ENCODE results near the gene POLR3A. TPM values are rescaled to one million over a fixed set of nuclear protein-coding genes. Genes with fewer than 3 reads are reported as not detected.
A peak's percentile ranks its signal among the peaks of the same experiment; 100 is the strongest.

Gene POLR3A
- polyA plus RNA-seq, 1 donor (not counting 4 experiments of a cell fraction or from before 2014, with no cell fraction given): 15.5 TPM

GRCh38 chr10:78038105-78038504 is 8.8 kb upstream of the POLR3A start:
- TF ChIP-seq EZH2 (IDR thresholded peaks at IDR 0.05; ENCODE audit: low read length) (no peak), CTCF (optimal IDR thresholded peaks at IDR 0.05 in 1 of 3, IDR thresholded peaks at IDR 0.05 in 1 of 3, conservative IDR thresholded peaks at IDR 0.05 in 1 of 3; ENCODE audit: extremely low read depth in 1 of 3, insufficient read depth in 2 of 3, low read length in 3 of 3) (no peak)
- no peak overlapping the region for H3K27ac ChIP-seq (ENCODE audit: control insufficient read depth, insufficient read depth, low read length)
- peak overlapping the region; percentile 38 for H3K9ac ChIP-seq (ENCODE audit: control insufficient read depth, extremely low read depth, insufficient read depth, low read length)
- FAIRE-seq (no peak), DNase-seq (ENCODE audit: low read depth, low spot score) (no peak)
- peaks cover 43% of the 10 kb centered on the region for H3K4me1 ChIP-seq (ENCODE audit: control insufficient read depth, extremely low read depth, insufficient read depth, low read length)
- no peak overlapping the region for H2AFZ ChIP-seq (ENCODE audit: control insufficient read depth, low read length)
- H3K79me2 ChIP-seq (ENCODE audit: control insufficient read depth, insufficient read depth, low read length): peaks cover 76% of the 10 kb centered on the region
- H3K27me3 ChIP-seq (ENCODE audit: control insufficient read depth, extremely low read depth, insufficient read depth, low read length): no peaks in the 10 kb centered on the region
- H4K20me1 ChIP-seq (ENCODE audit: control insufficient read depth, extremely low read depth, insufficient read depth, low read length): peaks cover 70% of the 10 kb centered on the region
- peak overlapping the region in 2 of 3 experiments; percentile 12 to 31 for H3K4me3 ChIP-seq (ENCODE audit: control insufficient read depth in 2 of 3, extremely low read depth in 1 of 3, insufficient read depth in 2 of 3, low read depth in 1 of 3, low read length in 3 of 3)
- dilution Hi-C loops (cut with MboI; ENCODE audit: extremely low pct_ligation_motif_present, low sequenced_read_pairs): no loop called here
- peak overlapping the region; percentile 9 for H3K4me2 ChIP-seq (ENCODE audit: control insufficient read depth, extremely low read depth, insufficient read depth, low read depth, low read length)
- H3K9me3 ChIP-seq (ENCODE audit: control insufficient read depth, low read depth, low read length): no peaks in the 10 kb centered on the region
- H3K9me1 ChIP-seq (ENCODE audit: control insufficient read depth, extremely low read depth, insufficient read depth, low read length): peaks cover 15% of the 10 kb centered on the region
- peaks cover 49 to 78% of the 10 kb centered on the region in 2 experiments for H3K36me3 ChIP-seq (ENCODE audit: control insufficient read depth in 2 of 2, extremely low read depth in 1 of 2, insufficient read depth in 2 of 2, low read length in 2 of 2)

DNA sequence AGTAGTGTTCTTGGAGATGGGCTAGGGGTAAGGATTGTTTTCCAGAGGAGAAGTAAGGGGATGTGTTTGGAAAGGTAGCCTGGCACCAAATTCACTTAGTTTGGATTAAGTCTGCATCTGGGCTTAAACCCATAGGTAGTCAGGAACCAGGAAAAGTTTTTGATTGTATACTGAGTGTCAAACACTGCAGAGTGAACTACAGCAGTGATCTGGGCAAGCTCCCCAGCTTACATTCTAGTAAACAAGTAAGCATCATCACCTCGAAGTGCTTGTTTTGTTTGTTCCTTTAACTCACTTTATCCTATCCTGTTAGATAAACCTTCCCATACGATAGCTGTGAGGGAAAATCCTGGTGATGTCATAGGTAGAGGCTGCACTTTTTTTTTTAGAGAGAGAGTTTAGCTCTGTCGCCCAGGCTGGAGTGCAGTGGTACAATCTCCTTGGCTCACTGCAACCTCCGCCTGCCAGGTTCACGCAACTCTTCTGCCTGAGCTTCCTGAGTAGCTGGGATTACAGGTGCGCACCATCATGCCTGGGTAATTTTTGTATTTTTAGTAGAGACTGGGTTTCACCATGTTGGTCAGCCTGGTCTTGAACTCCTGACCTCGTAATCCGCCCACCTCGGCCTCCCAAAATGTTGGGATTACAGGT is 6.7 kb upstream of the POLR3A start:
- Histone ChIP-seq H3K79me2 (ENCODE audit: control insufficient read depth, insufficient read depth, low read length) (peaks cover 72% of the 10 kb centered on the region), H3K4me3 (ENCODE audit: control insufficient read depth in 2 of 3, extremely low read depth in 1 of 3, insufficient read depth in 2 of 3, low read depth in 1 of 3, low read length in 3 of 3) (peak overlapping the region; percentile 4 to 99 (median 97)), H3K27ac (ENCODE audit: control insufficient read depth, insufficient read depth, low read length) (peak overlapping the region; percentile 11), H2AFZ (ENCODE audit: control insufficient read depth, low read length) (no peak overlapping the region), H3K27me3 (ENCODE audit: control insufficient read depth, extremely low read depth, insufficient read depth, low read length) (no peaks in the 10 kb centered on the region), H3K4me2 (ENCODE audit: control insufficient read depth, extremely low read depth, insufficient read depth, low read depth, low read length) (peak overlapping the region; percentile 88), H3K36me3 (ENCODE audit: control insufficient read depth in 2 of 2, extremely low read depth in 1 of 2, insufficient read depth in 2 of 2, low read length in 2 of 2) (peaks cover 35 to 59% of the 10 kb centered on the region in 2 experiments), H3K4me1 (ENCODE audit: control insufficient read depth, extremely low read depth, insufficient read depth, low read length) (peaks cover 43% of the 10 kb centered on the region), H4K20me1 (ENCODE audit: control insufficient read depth, extremely low read depth, insufficient read depth, low read length) (peaks cover 55% of the 10 kb centered on the region), H3K9ac (ENCODE audit: control insufficient read depth, extremely low read depth, insufficient read depth, low read length) (peak overlapping the region; percentile 96), H3K9me3 (ENCODE audit: control insufficient read depth, low read depth, low read length) (no peaks in the 10 kb centered on the region), H3K9me1 (ENCODE audit: control insufficient read depth, extremely low read depth, insufficient read depth, low read length) (peaks cover 11% of the 10 kb centered on the region)
- FAIRE-seq (no peak), DNase-seq (ENCODE audit: low read depth, low spot score) (no peak)
- TF ChIP-seq EZH2 (IDR thresholded peaks at IDR 0.05; ENCODE audit: low read length) (no peak), CTCF (optimal IDR thresholded peaks at IDR 0.05 in 1 of 3, IDR thresholded peaks at IDR 0.05 in 1 of 3, conservative IDR thresholded peaks at IDR 0.05 in 1 of 3; ENCODE audit: extremely low read depth in 1 of 3, insufficient read depth in 2 of 3, low read length in 3 of 3) (no peak)
- dilution Hi-C loops (cut with MboI; ENCODE audit: extremely low pct_ligation_motif_present, low sequenced_read_pairs): no loop called here

Data from keratinocyte (primary cell).